AG20443 (cell line): ENCODE results near the gene DAZAP1.
A peak's percentile ranks its signal among the peaks of the same experiment; 100 is the strongest.

Experiments used
- DNase-seq: peaks from one replicate; pipeline ENCODE4 v3.0.0; 2012; ENCODE audit warnings: low spot score, mixed read lengths

DAZAP1 gene

DNA sequence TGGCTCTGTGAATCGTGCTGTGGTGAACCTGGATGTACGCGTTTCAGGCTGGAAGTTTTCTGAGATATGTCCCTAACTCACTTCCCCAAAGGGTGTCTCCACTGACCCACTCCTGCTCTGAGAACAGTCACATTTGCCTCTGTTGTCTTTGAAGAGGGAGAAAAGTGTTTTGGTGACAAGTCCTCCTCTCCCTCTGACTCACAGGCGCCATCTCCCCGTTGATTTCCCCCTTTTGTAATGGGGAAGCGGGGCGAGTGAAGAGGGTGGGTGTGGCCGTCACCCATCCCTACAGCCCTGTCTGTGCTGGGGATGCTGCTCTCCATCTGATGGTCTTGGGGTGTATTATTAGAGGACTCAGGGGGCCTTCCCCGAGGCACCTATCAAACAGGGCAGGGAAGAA, 52.1 kb downstream of the DAZAP1 start:
- DNase-seq = no peak

DNA sequence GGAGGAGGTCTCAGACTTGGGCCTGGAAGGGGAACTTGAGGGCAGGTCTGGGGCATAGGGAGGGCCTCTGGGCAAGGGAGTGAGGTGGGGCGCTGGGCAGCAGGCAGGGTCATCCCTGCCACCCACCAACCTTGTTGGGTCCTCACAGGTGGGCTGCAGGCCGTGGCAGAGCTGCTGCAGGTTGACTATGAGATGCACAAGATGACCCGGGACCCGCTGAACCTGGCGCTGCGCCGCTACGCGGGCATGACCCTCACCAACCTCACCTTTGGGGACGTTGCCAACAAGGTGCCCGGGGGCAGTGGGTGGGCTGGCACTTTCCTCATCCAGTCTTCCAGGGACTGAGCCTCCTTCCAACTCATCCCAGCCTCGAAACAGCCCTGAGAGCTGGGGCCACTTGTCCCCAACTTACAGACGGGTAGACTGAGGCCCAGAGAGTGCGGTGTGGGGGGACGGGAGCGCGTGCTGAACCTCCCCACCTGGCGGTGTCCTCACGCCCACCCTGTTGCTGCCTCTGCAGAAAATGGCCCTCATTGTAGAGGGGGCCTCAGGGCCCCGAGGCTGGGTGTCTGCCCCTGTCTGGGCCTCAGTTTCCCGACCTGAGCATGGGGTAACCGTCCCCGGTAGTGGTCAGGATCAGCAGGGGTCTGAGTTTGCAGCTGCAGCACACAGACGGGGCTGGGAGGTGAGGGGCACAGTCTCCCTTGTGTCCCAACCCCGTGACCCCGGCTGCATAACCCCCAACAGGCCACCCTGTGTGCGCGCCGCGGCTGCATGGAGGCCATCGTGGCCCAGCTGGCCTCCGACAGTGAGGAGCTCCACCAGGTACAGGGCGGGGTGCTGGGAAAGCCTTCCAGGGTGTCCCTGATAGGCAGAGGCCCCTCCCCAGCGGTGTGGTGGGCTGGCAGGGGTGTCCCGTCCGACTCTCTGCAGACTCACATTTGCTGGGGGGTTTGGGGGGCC, 52.9 kb downstream of the DAZAP1 start:
- DNase-seq = no peak

GRCh38 chr19:1461862-1462261, 54.5 kb downstream of the DAZAP1 start:
- no peak for DNase-seq

GRCh38 chr19:1465191-1466016, 58.0 kb downstream of the DAZAP1 start:
- DNase-seq = peak; percentile 76

DNA sequence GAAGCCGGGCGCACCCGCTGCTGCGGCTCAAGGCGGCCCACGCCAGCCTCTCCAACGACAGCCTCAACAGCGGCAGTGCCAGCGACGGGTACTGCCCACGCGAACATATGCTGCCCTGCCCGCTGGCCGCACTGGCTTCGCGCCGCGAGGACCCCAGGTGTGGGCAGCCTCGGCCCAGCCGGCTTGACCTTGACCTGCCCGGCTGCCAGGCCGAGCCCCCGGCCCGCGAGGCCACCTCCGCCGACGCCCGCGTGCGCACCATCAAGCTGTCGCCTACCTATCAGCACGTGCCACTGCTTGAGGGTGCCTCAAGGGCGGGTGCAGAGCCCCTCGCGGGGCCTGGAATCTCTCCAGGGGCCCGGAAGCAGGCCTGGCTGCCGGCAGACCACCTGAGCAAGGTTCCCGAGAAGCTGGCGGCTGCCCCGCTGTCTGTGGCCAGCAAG, 58.7 kb downstream of the DAZAP1 start:
- no peak for DNase-seq

GRCh38 chr19:1466461-1467214, 59.3 kb downstream of the DAZAP1 start:
- DNase-seq = no peak

DNA sequence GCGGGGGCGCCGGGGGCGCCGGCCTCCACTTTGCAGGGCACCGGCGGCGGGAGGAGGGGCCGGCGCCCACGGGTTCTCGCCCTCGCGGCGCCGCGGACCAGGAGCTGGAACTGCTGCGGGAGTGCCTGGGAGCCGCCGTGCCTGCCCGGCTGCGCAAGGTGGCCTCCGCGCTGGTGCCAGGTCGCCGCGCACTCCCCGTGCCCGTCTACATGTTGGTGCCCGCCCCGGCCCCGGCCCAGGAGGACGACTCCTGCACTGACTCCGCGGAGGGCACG, 59.8 kb downstream of the DAZAP1 start:
- DNase-seq = no peak

GRCh38 chr19:1467490-1468273, 60.3 kb downstream of the DAZAP1 start:
- no peak for DNase-seq

GRCh38 chr19:1468274-1468820, 61.0 kb downstream of the DAZAP1 start:
- DNase-seq = no peak

DNA sequence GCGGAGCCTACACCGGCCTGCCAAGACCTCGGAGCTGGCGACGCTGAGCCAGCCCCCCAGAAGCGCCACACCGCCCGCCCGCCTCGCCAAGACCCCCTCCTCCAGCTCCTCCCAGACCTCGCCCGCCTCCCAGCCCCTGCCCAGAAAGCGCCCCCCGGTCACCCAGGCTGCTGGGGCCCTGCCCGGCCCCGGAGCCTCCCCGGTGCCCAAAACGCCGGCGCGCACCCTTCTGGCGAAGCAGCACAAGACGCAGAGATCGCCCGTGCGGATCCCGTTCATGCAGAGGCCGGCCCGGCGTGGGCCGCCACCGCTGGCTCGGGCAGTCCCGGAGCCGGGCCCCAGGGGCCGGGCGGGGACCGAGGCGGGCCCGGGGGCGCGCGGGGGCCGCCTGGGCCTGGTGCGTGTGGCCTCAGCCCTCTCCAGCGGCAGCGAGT, 61.5 kb downstream of the DAZAP1 start:
- peak; percentile 65 for DNase-seq

- peak; percentile 45 for DNase-seq
Measured at GRCh38 chr19:1469255-1470054, 62.1 kb downstream of the DAZAP1 start.

DNA sequence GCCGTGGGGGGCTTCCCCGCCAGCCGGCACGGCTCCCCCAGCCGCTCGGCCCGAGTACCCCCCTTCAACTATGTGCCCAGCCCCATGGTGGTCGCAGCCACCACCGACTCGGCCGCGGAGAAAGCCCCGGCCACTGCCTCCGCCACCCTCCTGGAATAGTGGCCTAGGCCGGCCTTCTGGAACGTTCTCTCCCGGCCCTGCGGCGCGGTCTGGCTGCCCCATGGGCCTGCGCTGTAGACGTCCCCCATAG, 62.6 kb downstream of the DAZAP1 start:
- DNase-seq = no peak

- peak; percentile 70 for DNase-seq
Measured at GRCh38 chr19:1470305-1471009, 63.1 kb downstream of the DAZAP1 start.

DNA sequence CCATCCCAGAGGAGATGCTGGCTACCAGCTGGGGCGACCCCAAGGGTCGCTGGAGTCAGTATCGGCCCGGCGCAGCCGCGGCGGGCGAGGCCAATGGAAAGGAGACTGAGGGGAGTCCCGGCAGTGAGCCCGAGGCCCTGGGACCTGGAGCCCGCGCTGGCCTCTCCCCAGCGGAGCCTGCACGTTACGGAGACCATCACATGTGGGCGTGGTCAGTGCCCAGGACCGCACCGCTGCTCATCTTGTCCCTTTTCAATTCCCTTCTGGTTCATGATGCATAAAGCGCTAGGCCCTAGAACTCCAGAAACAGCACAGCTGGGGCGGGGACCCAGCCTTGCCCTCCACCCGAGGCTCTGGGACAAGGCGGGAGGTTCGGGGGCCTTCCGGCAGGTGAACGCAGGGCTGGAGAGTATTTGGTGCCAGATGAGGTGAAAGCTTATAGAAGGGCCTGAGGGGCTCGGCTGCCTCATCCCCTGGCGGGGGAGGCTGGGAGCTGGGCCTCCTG, 63.7 kb downstream of the DAZAP1 start:
- DNase-seq = peak; percentile 50

DNA sequence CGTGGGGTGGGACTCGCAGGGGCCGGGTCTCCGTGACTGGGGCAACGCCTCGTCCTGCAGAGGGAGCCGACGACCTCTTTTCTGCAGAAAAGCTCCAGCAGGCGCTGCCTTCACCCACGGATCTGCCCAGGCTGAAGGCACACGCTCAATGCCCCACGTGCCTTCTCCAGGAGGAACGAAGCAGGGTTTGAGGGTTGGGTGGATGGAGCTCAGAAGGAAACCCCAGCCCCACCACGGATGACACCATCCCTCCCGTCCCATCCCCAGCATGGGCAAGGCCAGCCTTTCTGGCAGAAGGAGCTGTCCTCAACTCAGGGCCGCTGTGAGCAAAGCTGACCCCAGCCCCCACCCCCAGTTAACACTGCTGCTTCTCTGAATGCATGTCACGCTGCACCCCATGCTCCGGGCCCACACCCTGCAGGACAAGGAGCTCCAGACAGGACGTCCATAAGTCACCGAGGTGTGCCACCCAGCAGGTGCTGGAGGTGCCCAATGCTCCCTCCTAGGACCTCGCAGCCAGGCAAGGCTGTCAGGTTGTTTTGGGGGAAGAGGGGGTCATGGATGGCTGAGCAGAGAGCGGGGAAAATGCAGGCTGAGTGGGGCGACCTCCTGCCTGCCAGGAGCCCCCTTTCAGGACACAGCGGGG, 64.3 kb downstream of the DAZAP1 start:
- peak; percentile 36 for DNase-seq

- no peak for DNase-seq
Measured at GRCh38 chr19:1472231-1473084, 65.1 kb downstream of the DAZAP1 start.

DNA sequence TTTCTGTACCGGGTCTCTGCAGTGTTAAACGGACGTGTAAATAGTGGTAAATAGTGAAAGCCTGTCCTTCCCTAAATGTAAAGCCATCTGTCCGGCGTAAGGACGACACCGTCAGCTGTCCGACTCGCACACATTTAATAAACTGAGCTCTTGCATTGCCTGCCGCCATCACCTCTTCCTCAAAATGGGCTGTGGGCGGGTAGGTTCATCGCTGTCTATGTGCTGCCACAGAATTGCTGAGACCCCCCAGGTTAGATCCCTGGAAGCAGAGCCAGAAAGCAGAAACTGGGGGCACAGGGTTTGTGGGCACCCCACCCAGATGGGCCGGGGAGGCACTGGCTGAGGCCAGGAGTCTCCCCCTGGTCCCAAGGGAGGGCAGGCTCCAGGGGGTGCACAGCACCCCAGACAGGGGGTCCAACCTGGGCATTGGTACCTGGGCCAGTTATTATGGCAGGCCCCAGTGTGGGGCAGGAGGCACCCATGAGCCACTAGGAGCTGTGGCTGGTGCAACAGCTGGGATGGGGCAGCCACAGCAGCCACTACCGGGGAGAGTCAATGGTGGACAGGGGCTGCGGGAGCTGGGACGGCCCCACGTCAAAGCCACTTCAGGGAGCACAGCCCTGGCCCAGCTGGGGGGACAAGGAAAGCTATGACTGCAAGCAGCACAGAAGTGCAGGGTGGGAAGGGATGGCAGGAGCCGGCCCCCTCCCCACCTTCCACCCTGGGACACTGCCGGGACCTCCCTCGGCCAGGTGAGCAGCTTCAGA, 65.9 kb downstream of the DAZAP1 start:
- DNase-seq = no peak
